Activated B cell treated with CpG ODN at 0.5 μM for 24 hours (primary cell): Measurements from ENCODE around the gene TPRKB. TPM values are rescaled to one million over a fixed set of nuclear protein-coding genes. Genes with fewer than 3 reads are reported as not detected.
"Not testable (repeated sequence)": the region's sequence is repeated elsewhere in the genome, so short reads cannot be mapped to it uniquely, and the experiment has no call there.

Experiments
- ATAC-seq: fragments of 200-7000 bp; cut with Tn5 transposase; one replicate; pipeline ENCODE4 v1.10.0; 2021; ENCODE audit warnings: low read depth, mild to moderate bottlenecking, moderate library complexity
- CTCF ChIA-PET: fragments of 350-600 bp; sonication (Branson Sonifier 250); formaldehyde crosslinking; loops from one replicate; lab custom pipeline; 2021; ENCODE audit warnings: antibody characterized with exemption; lab: Charles Lee
- POLR2A ChIA-PET: fragments of 350-600 bp; sonication (Branson Sonifier 250); formaldehyde crosslinking; loops from one replicate; lab custom pipeline; 2021; ENCODE audit warnings: antibody characterized with exemption; lab: Charles Lee
- DNase-seq: peaks from one replicate; pipeline ENCODE4 v3.0.0; 2022
- H3K27ac Mint-ChIP-seq: one replicate; pipeline ENCODE4 v1.8.0; 2020; ENCODE audit warnings: mixed read lengths
- H3K27me3 Mint-ChIP-seq: one replicate; pipeline ENCODE4 v1.8.0; 2021; ENCODE audit warnings: mixed read lengths
- H3K36me3 Mint-ChIP-seq: one replicate; pipeline ENCODE4 v1.8.0; 2021; ENCODE audit warnings: low read depth, mixed read lengths
- H3K4me1 Mint-ChIP-seq: one replicate; pipeline ENCODE4 v1.8.0; 2021; ENCODE audit warnings: mixed read lengths
- H3K4me3 Mint-ChIP-seq: one replicate; pipeline ENCODE4 v1.8.0; 2020; ENCODE audit warnings: mild to moderate bottlenecking, mixed read lengths
- H3K9me3 Mint-ChIP-seq: one replicate; pipeline ENCODE4 v1.8.0; 2020; ENCODE audit warnings: mixed read lengths
- CTCF ChIP-seq: fragments of 200-600 bp; IDR thresholded peaks from one replicate; pipeline ENCODE4 v1.8.0; 2022; ENCODE audit warnings: antibody characterized with exemption, mild to moderate bottlenecking
- intact Hi-C: fragments of 100-400 bp; cut with micrococcal nuclease; formaldehyde crosslinking; loops from one replicate; pipeline ENCODE4 v1.15.1; 2024
- total RNA-seq: library from RNA; stranded (reverse); gene quantifications from 2 replicates; pipeline ENCODE4 v1.2.3, GENCODE V29; 2022

Gene TPRKB
- total RNA-seq, 1 donor from 2014 or later = 26.9 TPM

- no peak overlapping the region for H3K27ac Mint-ChIP-seq
- TF ChIP-seq CTCF = no peak
- H3K4me3 Mint-ChIP-seq = no peak overlapping the region
- no peak for ATAC-seq
- intact Hi-C loops = no loop called here
- no peak for DNase-seq
- no peaks in the 10 kb centered on the region for H3K27me3 Mint-ChIP-seq
- ChIA-PET POLR2A (no interaction called here), CTCF (no interaction called here)
- H3K36me3 Mint-ChIP-seq = peaks cover 88% of the 10 kb centered on the region
- H3K4me1 Mint-ChIP-seq = no peaks in the 10 kb centered on the region
- H3K9me3 Mint-ChIP-seq = no peaks in the 10 kb centered on the region
Measured at GRCh38 chr2:73766349-73766748, 29.2 kb upstream of the TPRKB start.

DNA sequence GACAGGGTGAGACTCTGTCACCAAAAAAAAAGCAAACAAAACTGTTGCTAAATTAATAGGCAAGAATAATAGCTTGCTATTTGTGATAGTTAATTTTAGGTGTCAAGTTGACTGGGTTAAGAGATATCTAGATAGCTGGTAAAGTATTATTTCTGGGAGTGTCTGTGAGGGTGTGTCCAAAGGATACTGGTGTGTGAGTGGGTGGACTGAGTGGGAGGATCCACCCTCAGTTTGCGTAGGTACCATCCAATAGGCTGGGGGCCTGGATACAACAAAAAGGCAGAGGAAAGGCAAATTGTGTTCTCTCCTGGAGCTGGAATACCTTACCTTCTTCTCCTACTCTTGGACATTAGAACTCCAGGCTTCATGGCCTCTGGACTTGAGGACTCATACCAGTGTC lies 27.8 kb upstream of the TPRKB start:
- DNase-seq (no peak), ATAC-seq (no peak)
- Mint-ChIP-seq H3K36me3 (peaks cover 87% of the 10 kb centered on the region), H3K27me3 (no peaks in the 10 kb centered on the region), H3K27ac (no peak overlapping the region), H3K9me3 (no peaks in the 10 kb centered on the region), H3K4me1 (no peaks in the 10 kb centered on the region), H3K4me3 (no peak overlapping the region)
- no peak for TF ChIP-seq CTCF
- ChIA-PET POLR2A (interaction anchor here (0.6 kb wide), 1 partner anchor 17 kb away, joined by 4 read pairs; no protein-coding TSS in a partner anchor), CTCF (no interaction called here)
- intact Hi-C loops = no loop called here

DNA sequence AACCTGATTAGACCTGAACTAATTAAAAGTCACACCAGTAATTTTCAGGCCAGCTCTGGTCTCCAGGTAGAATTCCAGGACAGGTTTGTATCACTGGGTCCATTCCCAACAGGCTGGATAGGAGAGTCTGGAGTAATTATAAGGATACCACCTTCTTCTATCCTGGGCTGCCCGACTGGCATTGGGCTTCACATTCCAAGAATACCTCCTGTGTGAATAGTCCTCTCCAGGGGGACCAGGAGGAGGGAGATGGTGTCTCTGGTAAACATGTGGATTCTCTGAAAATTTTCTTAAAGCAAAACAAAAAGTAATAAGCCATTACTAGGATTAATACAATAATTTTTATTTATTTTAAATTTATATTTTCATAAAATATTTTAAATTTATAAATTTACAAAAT lies 25.4 kb upstream of the TPRKB start:
- Mint-ChIP-seq H3K27ac (no peak overlapping the region), H3K36me3 (peaks cover 89% of the 10 kb centered on the region), H3K9me3 (no peaks in the 10 kb centered on the region), H3K4me1 (no peaks in the 10 kb centered on the region), H3K4me3 (no peak overlapping the region), H3K27me3 (no peaks in the 10 kb centered on the region)
- ATAC-seq = no peak
- no peak for DNase-seq
- intact Hi-C loops = no loop called here
- no peak for TF ChIP-seq CTCF
- ChIA-PET CTCF (no interaction called here), POLR2A (no interaction called here)

- Mint-ChIP-seq H3K4me3 (no peak overlapping the region), H3K27ac (no peak overlapping the region), H3K9me3 (no peaks in the 10 kb centered on the region), H3K4me1 (no peaks in the 10 kb centered on the region), H3K36me3 (peaks cover 82% of the 10 kb centered on the region), H3K27me3 (no peaks in the 10 kb centered on the region)
- DNase-seq (no peak), ATAC-seq (no peak)
- no peak for TF ChIP-seq CTCF
- CTCF ChIA-PET = no interaction called here
- intact Hi-C loops = no loop called here
- POLR2A ChIA-PET = no interaction called here
Measured at GRCh38 chr2:73759904-73760303, 22.8 kb upstream of the TPRKB start.

- Mint-ChIP-seq H3K27ac (no peak overlapping the region), H3K4me3 (no peak overlapping the region), H3K36me3 (peaks cover 80% of the 10 kb centered on the region), H3K4me1 (no peaks in the 10 kb centered on the region), H3K27me3 (no peaks in the 10 kb centered on the region), H3K9me3 (peaks cover 3% of the 10 kb centered on the region)
- TF ChIP-seq CTCF = no peak
- ChIA-PET CTCF (no interaction called here), POLR2A (no interaction called here)
- no peak for ATAC-seq
- intact Hi-C loops = no loop called here
- DNase-seq = no peak
Measured at GRCh38 chr2:73759285-73759764, 22.2 kb upstream of the TPRKB start.

- intact Hi-C loops, CTCF ChIA-PET, H3K4me1 Mint-ChIP-seq, H3K4me3 Mint-ChIP-seq, H3K9me3 Mint-ChIP-seq, DNase-seq, POLR2A ChIA-PET, H3K27ac Mint-ChIP-seq, ATAC-seq, H3K27me3 Mint-ChIP-seq: not testable (repeated sequence)
- peaks cover 73% of the 10 kb centered on the region for H3K36me3 Mint-ChIP-seq
Measured at GRCh38 chr2:73754332-73754731, 17.2 kb upstream of the TPRKB start.
